Measurements from ENCODE around the gene GIPR.
A peak's percentile ranks its signal among the peaks of the same experiment; 100 is the strongest.
"Not testable (repeated sequence)": the region's sequence is repeated elsewhere in the genome, so short reads cannot be mapped to it uniquely, and the experiment has no call there.

GIPR gene

GRCh38 chr19:45717131-45717982 lies 49.3 kb downstream of the GIPR start:
- in situ Hi-C loops (cut with HindIII; ENCODE audit: low pct_ligation_motif_present, low pct_unique_long_range_greater_than_20kb, low sequenced_read_pairs) = no loop called here
- peak; percentile 98 for DNase-seq

DNA sequence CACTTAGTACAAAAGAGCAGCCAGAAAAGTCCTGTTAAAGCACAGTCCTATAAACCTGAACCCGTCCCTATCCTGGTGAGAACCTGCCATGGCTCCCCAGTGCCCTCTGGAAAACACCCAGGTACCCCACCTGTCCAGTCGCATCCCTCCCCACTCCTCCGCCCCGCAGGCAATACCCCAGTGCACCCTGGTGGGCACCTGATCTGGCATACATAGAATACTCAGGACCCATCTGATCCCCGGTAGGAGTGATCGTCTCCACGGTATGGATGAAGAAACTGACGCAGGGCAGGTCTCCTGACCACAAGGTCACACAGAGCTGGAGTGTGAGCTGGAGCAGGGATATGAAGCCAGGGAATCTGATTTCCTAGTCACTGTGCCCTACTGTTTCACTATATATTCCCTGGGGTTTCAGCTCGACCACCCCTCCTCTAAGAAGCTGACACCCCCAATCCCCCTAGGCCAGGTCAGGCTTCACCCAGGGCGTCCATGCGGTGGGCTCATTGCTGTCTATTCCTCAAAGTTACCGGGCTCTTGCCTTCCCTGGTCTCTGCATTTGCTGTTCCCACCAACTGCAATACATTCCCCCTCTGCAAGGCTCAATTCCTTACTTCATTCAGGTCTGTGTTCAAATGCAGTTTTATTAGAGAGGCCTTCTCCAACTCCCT lies 50.1 kb downstream of the GIPR start:
- in situ Hi-C loops (cut with HindIII; ENCODE audit: low pct_ligation_motif_present, low pct_unique_long_range_greater_than_20kb, low sequenced_read_pairs) = no loop called here

GRCh38 chr19:45720065-45720464 lies 52.0 kb downstream of the GIPR start:
- DNase-seq; in situ Hi-C loops (cut with HindIII; ENCODE audit: low pct_ligation_motif_present, low pct_unique_long_range_greater_than_20kb, low sequenced_read_pairs): not testable (repeated sequence)

More for the DNA sequence above, 50.1 kb downstream of the GIPR start:
- DNase-seq = no peak

DNA sequence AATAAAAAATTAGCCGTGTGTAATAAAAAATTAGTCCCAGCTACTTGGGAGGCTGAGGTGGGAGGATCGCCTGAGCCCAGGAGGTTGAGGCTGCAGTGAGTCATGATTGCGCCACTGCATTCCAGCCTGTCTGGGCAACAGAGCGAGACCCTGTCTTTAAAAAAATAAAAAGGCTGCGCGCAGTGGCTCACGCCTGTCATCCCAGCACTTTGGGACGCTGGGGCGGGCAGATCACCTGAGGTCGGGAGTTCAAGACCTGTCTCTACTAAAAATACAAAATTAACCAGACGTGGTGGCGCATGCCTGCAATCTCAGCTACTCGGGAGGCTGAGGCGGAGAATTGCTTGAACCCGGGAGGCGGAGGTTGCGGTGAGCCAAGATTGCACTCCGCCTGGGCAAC lies 60.7 kb downstream of the GIPR start:
- in situ Hi-C loops (cut with HindIII; ENCODE audit: low pct_ligation_motif_present, low pct_unique_long_range_greater_than_20kb, low sequenced_read_pairs); DNase-seq: not testable (repeated sequence)

DNA sequence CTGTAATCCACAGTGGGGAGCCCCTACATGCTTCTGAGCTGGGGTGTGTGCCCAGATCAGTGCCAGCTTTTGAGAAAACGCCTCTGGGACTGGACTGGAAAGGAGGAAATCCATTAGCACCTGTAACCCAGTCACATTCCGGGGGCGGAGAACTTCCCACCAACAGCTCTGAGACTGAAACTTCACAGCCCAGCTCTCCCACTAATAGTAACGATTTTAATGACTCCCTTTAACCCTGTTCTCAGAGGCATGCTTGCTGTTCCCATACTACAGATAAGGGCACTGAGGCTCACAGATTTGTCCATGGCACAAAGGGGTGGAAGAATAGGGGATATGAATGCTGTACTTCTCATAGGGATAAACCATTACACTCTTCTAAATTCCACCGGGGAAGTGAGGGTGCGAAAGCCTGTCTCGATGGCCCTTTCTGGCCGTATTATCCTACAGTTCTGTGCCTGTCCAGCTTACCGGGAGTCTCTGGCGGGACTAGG lies 61.8 kb downstream of the GIPR start:
- DNase-seq = peak; percentile 9
- in situ Hi-C loops (cut with HindIII; ENCODE audit: low pct_ligation_motif_present, low pct_unique_long_range_greater_than_20kb, low sequenced_read_pairs) = no loop called here

- peak; percentile 98 for DNase-seq
- in situ Hi-C loops (cut with HindIII; ENCODE audit: low pct_ligation_motif_present, low pct_unique_long_range_greater_than_20kb, low sequenced_read_pairs) = no loop called here
Observed at GRCh38 chr19:45730368-45731288, 62.6 kb downstream of the GIPR start, which contains the start of gene FBXO46. Gene FBXO46 (minus strand): TSS chr19:45730896. CDS start chr19:45713495, 17,401 bp downstream.
